ENCODE data around the gene RRM2.

GRCh38 chr2:10075101-10075500, 47.4 kb upstream of the RRM2 start:
- no peak for TF ChIP-seq CTCF (IDR thresholded peaks at IDR 0.05; ENCODE audit: poor library complexity, severe bottlenecking)
- TF ChIP-seq REST (IDR thresholded peaks at IDR 0.05; ENCODE audit: borderline replicate concordance) = no peak
- TF ChIP-seq SMC3 (conservative IDR thresholded peaks at IDR 0.05; ENCODE audit: poor library complexity) = no peak
- no peak for TF ChIP-seq EZH2 (IDR thresholded peaks at IDR 0.05; ENCODE audit: borderline replicate concordance, insufficient read depth, low read length, poor library complexity, severe bottlenecking)
- no peak for TF ChIP-seq MXI1 (conservative IDR thresholded peaks at IDR 0.05; ENCODE audit: poor library complexity, severe bottlenecking)
- no peak for TF ChIP-seq TAF1 (IDR thresholded peaks at IDR 0.05; ENCODE audit: low read depth)

All from neural cell (in vitro differentiated cells).